ENCODE results near the gene ANKRD13A.

DNA sequence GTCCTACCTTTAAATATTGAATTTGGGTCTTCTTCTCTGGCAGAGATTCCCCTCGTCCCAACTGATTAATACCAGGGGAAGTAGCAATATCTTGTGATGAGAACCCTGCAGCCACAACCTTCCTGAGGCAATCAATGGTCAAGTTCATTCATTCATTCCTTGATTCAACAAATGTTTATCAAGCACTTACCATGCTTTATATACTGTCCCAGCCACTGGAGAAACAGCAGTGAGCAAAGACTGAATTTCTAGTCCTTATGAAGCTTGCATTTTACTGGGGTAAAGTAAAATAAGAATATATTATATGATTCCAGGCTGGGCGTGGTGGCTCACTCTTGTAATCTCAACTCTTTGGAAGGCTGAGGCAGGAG lies 2.8 kb upstream of the ANKRD13A start:
- TF ChIP-seq, protein P1, sequence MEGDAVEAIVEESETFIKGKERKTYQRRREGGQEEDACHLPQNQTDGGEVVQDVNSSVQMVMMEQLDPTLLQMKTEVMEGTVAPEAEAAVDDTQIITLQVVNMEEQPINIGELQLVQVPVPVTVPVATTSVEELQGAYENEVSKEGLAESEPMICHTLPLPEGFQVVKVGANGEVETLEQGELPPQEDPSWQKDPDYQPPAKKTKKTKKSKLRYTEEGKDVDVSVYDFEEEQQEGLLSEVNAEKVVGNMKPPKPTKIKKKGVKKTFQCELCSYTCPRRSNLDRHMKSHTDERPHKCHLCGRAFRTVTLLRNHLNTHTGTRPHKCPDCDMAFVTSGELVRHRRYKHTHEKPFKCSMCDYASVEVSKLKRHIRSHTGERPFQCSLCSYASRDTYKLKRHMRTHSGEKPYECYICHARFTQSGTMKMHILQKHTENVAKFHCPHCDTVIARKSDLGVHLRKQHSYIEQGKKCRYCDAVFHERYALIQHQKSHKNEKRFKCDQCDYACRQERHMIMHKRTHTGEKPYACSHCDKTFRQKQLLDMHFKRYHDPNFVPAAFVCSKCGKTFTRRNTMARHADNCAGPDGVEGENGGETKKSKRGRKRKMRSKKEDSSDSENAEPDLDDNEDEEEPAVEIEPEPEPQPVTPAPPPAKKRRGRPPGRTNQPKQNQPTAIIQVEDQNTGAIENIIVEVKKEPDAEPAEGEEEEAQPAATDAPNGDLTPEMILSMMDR (conservative IDR thresholded peaks at IDR 0.05; ENCODE audit: low read depth, low read length) = no peak
- no peak for TF ChIP-seq EZH2phosphoT487 (IDR thresholded peaks at IDR 0.05; ENCODE audit: borderline replicate concordance, low read length)
- no peak for TF ChIP-seq EZH2 (IDR thresholded peaks at IDR 0.05; ENCODE audit: low read length, unreplicated experiment)
